HG03108 (cell line): ENCODE data around the gene ELK4.

Source experiments
- ATAC-seq: cut with Tn5 transposase; IDR thresholded peaks from one replicate; pipeline ENCODE4 v1.9.1; 2021; ENCODE audit warnings: moderate library complexity; ENCODE audit not compliant: unreplicated experiment

ELK4 gene

DNA sequence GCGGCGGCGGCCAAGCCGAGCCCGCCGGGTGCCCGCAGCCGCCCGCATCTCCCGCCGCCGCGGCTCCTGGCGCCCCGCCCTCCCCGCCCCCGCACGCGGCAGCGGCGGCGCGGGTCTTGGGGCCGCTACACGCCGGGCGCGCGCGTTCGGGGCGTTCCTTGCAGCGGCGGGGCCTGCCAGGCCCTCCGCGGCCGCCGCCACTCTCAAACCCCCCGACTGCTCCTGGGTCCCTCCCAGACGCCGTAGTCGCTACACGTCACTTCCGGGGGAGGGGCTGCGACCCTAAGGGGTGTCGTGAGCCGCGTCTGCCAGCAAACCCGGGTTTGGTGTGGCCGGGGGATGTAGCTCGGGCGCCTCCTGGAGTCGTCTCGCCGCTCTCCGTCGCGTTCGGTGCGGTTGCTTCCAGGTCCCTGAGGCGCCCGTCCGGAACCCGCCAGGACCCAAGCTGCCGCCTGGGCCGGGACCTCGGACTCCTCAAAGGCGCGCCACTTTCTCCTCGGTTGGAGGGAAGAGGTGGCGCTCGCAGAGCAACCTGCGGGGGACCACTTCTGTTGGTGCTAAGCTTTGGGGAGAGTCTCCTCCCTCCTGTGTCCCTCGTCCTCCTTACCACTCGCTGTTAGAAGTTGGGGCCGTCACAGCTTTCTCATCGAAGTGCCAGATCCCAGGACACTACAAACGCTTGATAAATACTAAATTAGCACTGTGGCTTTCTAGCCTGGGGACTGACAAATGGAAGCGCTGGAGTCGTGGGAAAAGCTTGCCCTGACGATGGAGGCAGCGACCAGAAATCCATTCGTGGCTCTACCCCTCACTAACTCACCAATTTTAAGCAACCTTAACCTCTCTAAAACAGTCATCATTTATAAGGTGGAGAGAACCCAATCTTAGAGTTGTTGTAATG, at the start of gene ELK4:
ELK4 (minus strand) TSS at position 244 of the 901 bp plus-strand sequence. CDS start 8,129 bp downstream, outside the sequence.
- ATAC-seq = peak; percentile 77

GRCh38 chr1:205681364-205681763, 49.6 kb upstream of the ELK4 start:
- no peak for ATAC-seq

GRCh38 chr1:205680073-205680851, 48.5 kb upstream of the ELK4 start, which contains the start of gene SLC45A3:
Gene SLC45A3, minus strand, starts transcription at chr1:205680509. Its CDS starts 15,853 bp downstream, at chr1:205664656.
- peak; percentile 26 for ATAC-seq

GRCh38 chr1:205678286-205679111, 46.7 kb upstream of the ELK4 start:
- ATAC-seq = no peak

DNA sequence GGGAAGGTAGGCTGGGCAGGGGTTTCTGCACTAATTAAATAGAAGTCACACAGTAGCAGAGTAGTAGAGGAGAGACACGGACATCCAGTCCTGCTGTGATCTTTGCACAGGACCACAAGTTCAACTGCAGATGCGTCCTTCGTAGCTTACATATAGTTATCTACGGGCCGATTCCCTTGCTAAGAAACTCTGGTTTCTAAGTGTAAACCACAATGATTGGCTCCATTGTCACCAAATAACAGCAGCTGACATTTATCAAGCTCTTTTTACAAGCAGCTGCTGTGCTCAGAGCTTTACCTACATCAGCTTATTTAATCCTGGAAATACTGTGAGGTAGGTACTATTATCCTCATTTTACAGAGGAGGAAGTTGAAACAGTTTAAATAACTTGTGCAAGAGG, 45.4 kb upstream of the ELK4 start:
- no peak for ATAC-seq

DNA sequence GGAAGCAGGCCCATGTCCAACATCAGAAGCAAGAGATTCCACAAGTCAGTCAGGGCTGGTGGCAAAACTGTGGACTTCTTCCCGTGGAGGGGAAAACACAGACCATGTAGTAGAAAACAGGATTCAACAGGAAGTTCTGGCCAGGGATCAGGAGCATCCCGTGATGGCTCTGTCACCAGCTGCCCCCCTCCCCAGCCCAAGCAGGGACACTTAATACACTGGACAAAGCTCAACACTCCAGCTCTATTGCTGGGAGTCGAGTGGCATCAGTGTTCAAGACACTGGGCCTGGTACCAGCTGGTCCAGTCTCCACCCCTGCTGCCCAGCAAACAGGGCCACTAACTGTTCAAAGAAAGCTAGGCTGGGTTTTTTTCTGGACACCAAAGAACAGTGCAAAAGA, 44.8 kb upstream of the ELK4 start:
- no peak for ATAC-seq

- no peak for ATAC-seq
Measured at GRCh38 chr1:205676002-205676401, 44.2 kb upstream of the ELK4 start.

DNA sequence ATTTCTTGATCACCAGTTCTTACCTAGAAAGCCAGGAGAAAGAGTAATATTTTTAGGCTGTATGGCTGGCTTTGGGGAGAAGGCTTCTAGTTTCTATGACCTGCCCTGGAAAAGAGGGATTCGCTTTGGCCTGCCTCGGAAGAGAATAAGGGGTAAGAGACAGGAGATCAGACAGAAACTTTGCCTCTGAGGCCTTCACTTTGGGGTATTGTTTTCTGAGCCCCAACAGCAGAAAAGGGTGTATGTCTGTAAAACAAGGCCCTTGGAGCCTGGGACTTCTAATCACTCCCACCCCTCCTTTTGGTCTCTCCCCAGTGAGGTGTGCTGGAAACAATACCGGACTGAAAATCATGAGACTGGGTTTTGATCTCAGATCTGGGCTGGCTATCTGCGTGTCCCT, 43.4 kb upstream of the ELK4 start:
- no peak for ATAC-seq

GRCh38 chr1:205672970-205673369, 41.2 kb upstream of the ELK4 start:
- ATAC-seq = no peak

DNA sequence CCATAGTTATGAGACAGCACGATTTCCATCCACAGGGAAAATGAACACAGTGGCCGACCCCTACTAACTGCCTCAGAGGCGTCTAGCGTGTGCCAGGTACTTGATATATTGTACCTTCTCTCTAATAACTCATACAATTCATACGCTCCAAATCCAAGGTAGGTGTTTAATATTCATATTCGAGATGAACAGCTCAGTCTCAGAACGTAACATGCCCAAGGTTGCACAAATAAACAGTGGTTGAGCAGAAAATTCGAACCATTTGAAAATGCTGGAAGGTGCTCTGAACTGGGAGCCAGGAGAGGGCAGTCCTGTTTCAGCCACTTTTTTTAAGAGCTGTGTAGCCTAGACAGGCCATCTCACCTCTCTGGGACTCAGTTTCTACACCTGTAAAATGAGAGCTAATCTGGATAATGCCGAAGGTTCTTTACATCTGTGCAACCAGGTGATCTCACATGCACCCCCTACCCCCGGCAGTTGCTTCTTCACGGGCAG, 40.6 kb upstream of the ELK4 start:
- ATAC-seq = no peak

DNA sequence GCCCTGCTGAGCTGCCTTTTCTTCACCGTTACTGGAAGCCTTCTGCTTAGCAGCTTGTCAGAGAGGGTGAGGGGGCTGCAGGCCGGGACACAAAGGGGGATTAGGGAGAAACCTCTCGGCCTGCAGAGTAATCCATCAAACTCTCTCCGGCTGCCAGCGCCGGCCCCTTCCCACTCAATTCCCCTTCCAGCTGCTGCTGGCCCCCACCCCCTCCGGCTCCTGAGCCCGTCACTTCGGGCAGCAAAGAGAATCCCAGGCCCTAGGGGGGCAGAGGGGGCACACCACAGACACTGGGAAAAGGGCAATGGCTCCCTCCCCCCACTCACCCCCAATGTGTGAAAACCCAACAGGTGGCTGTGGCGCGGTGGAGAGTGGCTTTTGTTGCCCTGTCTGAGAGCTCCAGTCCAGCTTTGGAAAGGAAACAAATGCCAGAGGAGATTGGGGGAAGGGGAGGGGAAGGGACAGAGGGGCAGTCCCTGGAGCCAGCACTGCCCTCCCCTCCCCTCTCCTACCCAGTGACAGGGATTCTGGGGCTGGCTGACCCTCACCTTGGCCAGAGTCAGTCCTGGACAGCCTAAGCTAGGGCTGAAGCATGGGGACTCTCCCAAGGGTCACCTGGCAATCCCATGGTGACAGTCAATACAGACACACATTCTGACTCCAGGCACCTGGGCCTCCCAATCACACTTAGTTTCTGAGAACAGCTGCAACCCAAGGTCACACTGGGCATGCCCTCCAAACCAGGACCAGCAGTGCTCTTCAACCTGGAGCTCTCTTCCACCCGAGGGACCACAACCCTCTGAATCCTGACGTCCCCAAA, 39.0 kb upstream of the ELK4 start:
- no peak for ATAC-seq

DNA sequence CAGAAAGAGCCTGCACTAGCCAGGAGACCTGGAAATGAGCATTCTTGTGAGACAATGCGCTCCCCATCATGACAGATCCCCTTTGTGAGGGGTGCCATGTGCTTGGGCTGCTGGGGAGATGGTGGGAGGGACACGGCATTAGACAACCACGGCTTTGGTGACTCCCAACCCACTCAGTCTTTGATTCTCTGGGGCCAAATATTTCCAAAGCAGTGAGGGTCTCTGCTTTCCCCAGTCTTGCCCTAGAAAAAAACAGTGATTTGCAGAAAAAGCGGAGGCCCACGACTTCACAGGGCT, 38.3 kb upstream of the ELK4 start:
- ATAC-seq = no peak

DNA sequence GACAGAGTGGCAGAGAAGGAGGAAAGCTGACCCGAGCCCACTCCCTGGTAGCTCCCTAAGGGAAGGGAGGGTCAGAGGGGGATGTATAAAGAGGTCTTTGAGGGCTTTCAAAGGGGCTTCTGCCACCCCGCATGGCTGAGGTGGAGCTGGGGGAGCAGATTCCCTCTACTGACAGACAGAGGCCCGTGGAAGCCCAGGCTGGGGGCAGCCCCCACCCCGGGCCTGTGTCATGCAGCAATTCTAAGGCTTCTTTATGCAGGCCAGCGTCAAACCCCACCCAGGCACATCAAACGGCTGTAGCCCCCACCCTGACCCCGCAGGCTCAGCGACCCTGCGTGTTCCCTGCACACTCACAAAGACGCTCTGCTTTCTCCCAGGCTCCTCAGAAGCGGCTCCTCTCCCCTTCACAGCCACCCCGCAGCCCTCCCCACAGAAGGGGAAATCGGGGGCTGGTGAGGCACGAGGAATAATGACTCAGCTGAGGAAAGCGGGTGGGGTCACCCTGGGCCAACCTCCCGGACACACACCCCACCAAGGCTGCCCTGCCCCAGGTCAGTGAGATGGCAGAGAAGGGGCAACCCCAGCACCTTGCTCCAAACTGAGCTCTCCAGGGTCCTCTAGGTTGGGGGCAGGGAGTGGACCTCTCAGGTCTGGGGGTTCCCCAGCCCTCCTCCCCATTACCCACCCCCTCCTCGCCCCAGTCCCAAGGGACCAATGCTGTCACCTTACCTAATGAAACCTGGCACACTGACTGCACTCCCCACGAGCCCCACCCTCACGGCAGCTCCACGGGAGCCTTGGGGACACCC, 37.7 kb upstream of the ELK4 start:
- peak; percentile 34 for ATAC-seq

DNA sequence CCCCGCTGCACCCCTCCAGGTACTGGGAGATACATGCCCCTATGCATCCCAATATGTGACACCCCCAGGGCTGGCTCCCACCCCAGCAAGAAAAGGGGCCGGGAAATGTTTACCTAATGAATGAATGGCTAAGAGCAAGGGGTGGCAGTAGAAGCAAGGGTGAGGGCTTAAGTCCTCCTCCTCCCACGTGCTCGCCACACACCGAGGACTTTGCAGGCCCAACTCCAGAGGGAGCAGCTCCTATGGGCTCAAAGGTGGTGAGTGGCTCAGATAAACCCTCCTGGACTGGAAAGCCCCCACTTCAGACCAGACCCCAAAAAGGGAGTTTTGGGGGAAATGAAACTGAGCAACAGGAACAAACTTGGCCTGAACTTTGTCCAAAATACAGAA, 37.1 kb upstream of the ELK4 start:
- peak; percentile 26 for ATAC-seq

- ATAC-seq = no peak
Measured at GRCh38 chr1:205667909-205668643, 36.3 kb upstream of the ELK4 start.

- no peak for ATAC-seq
Measured at GRCh38 chr1:205666372-205667166, 34.8 kb upstream of the ELK4 start.

- ATAC-seq = no peak
Measured at GRCh38 chr1:205665201-205666045, 33.6 kb upstream of the ELK4 start.
